GM12878 (cell line): Measurements from ENCODE around the gene APOE. TPM values are rescaled to one million over a fixed set of nuclear protein-coding genes. Genes with fewer than 3 reads are reported as not detected.

Experiments
- BCLAF1 ChIP-seq: fragments of 450-650 bp; IDR thresholded peaks from 2 replicates; pipeline ENCODE4 v1.6.1; 2017; ENCODE audit warnings: antibody characterized with exemption, mild to moderate bottlenecking, moderate library complexity
- BHLHE40 ChIP-seq, 2 experiments: fragments of 450-650 bp in 1 of 2; IDR thresholded peaks; 2 replicates each; pipeline ENCODE4 v1.6.1; 2011 to 2017; ENCODE audit warnings: low read depth in 2 of 2, borderline replicate concordance in 1 of 2, improper control_type of control experiment in 1 of 2, low read length in 1 of 2, mild to moderate bottlenecking in 1 of 2
- CHD2 ChIP-seq: IDR thresholded peaks from 2 replicates; pipeline ENCODE4 v1.6.1; 2011; ENCODE audit warnings: low read depth, low read length, improper control_type of control experiment, borderline replicate concordance
- EGR1 ChIP-seq, 2 experiments: IDR thresholded peaks; 1 replicate in 1 of 2; 2 replicates in 1 of 2; pipeline ENCODE4 v1.6.1; 2011 to 2012; ENCODE audit warnings: low read depth in 2 of 2, low read length in 2 of 2, borderline replicate concordance in 1 of 2, mild to moderate bottlenecking in 1 of 2, moderate library complexity in 1 of 2
- ETV6 ChIP-seq, 2 experiments: fragments of 450-650 bp in 1 of 2; IDR thresholded peaks in 1 of 2; conservative IDR thresholded peaks in 1 of 2; 2 replicates each; pipeline ENCODE4 v1.6.1; 2014; ENCODE audit warnings: antibody characterized with exemption in 1 of 2, borderline replicate concordance in 1 of 2, low read depth in 1 of 2, mild to moderate bottlenecking in 1 of 2, moderate library complexity in 1 of 2
- HCFC1 ChIP-seq: fragments of 150-350 bp; IDR thresholded peaks from 2 replicates; pipeline ENCODE4 v1.6.1; 2014; ENCODE audit warnings: low read length
- IKZF1 ChIP-seq: fragments of 450-650 bp; conservative IDR thresholded peaks from 2 replicates; pipeline ENCODE4 v1.6.1; 2017; ENCODE audit warnings: antibody characterized with exemption, mild to moderate bottlenecking
- MTA2 ChIP-seq: fragments of 450-650 bp; IDR thresholded peaks from 2 replicates; pipeline ENCODE4 v1.6.1; 2016; ENCODE audit warnings: low read depth, mild to moderate bottlenecking, moderate library complexity
- NFIC ChIP-seq: IDR thresholded peaks from 2 replicates; pipeline ENCODE4 v1.6.1; 2012; ENCODE audit warnings: low read depth, mild to moderate bottlenecking, inconsistent platforms, low read length, moderate library complexity
- NR2C2 ChIP-seq: IDR thresholded peaks from 2 replicates; pipeline ENCODE4 v1.6.1; 2011; ENCODE audit warnings: borderline replicate concordance, low read depth; ENCODE audit not compliant: control insufficient read depth, insufficient read length
- PAX8 ChIP-seq: fragments of 450-650 bp; IDR thresholded peaks from 2 replicates; pipeline ENCODE4 v1.6.1; 2017; ENCODE audit warnings: mild to moderate bottlenecking, moderate library complexity
- POLR2AphosphoS5 ChIP-seq: IDR thresholded peaks from 2 replicates; pipeline ENCODE4 v1.6.1; 2011; ENCODE audit warnings: mild to moderate bottlenecking, low read length, inconsistent platforms
- PRDM15 ChIP-seq: fragments of 450-650 bp; formaldehyde crosslinking; IDR thresholded peaks from 2 replicates; pipeline ENCODE4 v1.4.0; 2020; ENCODE audit warnings: mild to moderate bottlenecking, moderate library complexity
- REST ChIP-seq: IDR thresholded peaks from 2 replicates; pipeline ENCODE4 v1.6.1; 2012; ENCODE audit warnings: mild to moderate bottlenecking, low read depth, low read length
- WRNIP1 ChIP-seq: IDR thresholded peaks from 2 replicates; pipeline ENCODE4 v1.6.1; 2011; ENCODE audit warnings: low read depth, low read length, improper control_type of control experiment, borderline replicate concordance
- YY1 ChIP-seq: IDR thresholded peaks from 2 replicates; pipeline ENCODE4 v1.6.1; 2011; ENCODE audit warnings: low read depth, mild to moderate bottlenecking, low read length
- ZBTB33 ChIP-seq: fragments of 450-650 bp; IDR thresholded peaks from 2 replicates; pipeline ENCODE4 v1.6.1; 2017; ENCODE audit warnings: mild to moderate bottlenecking
- ZSCAN29 ChIP-seq: fragments of 450-650 bp; IDR thresholded peaks from 2 replicates; pipeline ENCODE4 v1.6.1; 2017; ENCODE audit warnings: mild to moderate bottlenecking, moderate library complexity
- polyA plus RNA-seq, 11 experiments: library from polyadenylated mRNA; depleted of rRNA in 4 of 11; unstranded in 6 of 11; stranded (reverse) in 5 of 11; fragments of >200 nt; fragmentation: Nextera tagmentation in 4 of 11; fragmentation: Illumina TruSeq in 1 of 11; extraction: Ambion mirVana in 4 of 11; extraction: Trizol in 1 of 11; gene quantifications; 1 replicate in 1 of 11; 2 replicates in 10 of 11; pipeline versions ENCODE4 v1.2.1 to v1.2.3, GENCODE V29; 2011 to 2016; ENCODE audit warnings: inconsistent platforms in 2 of 11, missing spikeins in 2 of 11, low read depth in 1 of 11
- total RNA-seq, 4 experiments: library from RNA; depleted of rRNA in 3 of 4; stranded (reverse); fragments of >200 nt in 3 of 4; fragmentation: Illumina TruSeq in 1 of 4; extraction: Trizol in 1 of 4; gene quantifications; 2 replicates each; pipeline versions ENCODE4 v1.2.1 to v1.2.3, GENCODE V29; 2013 to 2021

APOE gene
- total and polyA plus RNA-seq, 10 of the 15 experiments (the other 5 are each of a cell fraction or from before 2014, with no cell fraction given), result 0.22 to 3.7 (median 0.44) TPM; not detected in 4

- no peak for TF ChIP-seq WRNIP1
- no peak for TF ChIP-seq REST
- no peak for TF ChIP-seq NFIC
- no peak for TF ChIP-seq NR2C2
- TF ChIP-seq PAX8, result no peak
- no peak for TF ChIP-seq ZBTB33
- TF ChIP-seq CHD2, result no peak
- TF ChIP-seq YY1, result peak; percentile 37; the same call in 1 of the 2 replicates
- TF ChIP-seq ETV6 (conservative IDR thresholded peaks at IDR 0.05 in 1 of 2, IDR thresholded peaks at IDR 0.05 in 1 of 2; ENCODE audit: borderline replicate concordance in 1 of 2, low read depth in 1 of 2), result no peak
- no peak for TF ChIP-seq PRDM15 (CRISPR knock-in tag)
- TF ChIP-seq HCFC1, result no peak
- peak; percentile 60 to 74; a peak in 3 of 4 replicates for TF ChIP-seq BHLHE40 (IDR thresholded peaks at IDR 0.05; ENCODE audit: borderline replicate concordance in 1 of 2, low read depth in 2 of 2, low read length in 1 of 2)
- no peak for TF ChIP-seq MTA2
- TF ChIP-seq BCLAF1, result no peak
- peak in 1 of 2 experiments; percentile 82; a peak in 2 of 3 replicates for TF ChIP-seq EGR1 (IDR thresholded peaks at IDR 0.05; ENCODE audit: borderline replicate concordance in 1 of 2, low read depth in 2 of 2, low read length in 2 of 2)
- TF ChIP-seq POLR2AphosphoS5, result no peak
- TF ChIP-seq ZSCAN29, result no peak
- no peak; the same call in none of the 2 replicates for TF ChIP-seq IKZF1
Observed at GRCh38 chr19:44943801-44944249, 38.2 kb downstream of the APOE start (continued).
